ENCODE data around the gene RNF44.

DNA sequence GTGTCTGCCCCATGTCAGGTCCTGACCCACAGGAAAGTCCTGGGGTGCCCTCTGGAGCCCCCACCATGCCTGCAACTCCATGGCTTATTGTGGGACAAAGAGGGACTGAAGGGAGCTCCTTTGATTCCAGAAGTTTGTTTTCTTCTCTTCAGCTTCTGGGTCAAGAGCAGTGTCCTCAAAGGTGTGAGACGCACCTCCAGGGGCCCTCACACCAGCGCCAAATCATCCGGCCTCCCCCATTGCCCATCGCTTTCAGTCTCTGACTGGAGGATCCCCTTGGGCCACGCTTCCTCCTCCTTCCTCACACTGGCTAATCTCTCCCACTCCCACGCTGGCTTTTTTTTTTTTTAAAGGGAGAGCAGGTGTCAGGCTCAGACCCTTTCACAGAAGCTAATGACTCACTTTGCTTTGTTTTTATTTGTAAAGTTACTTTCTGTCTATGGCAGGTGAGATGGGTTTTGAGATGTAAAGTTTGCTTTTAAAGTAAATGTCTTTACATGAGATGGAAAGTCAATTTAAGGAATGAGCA is 28.6 kb upstream of the RNF44 start:
- TF ChIP-seq, protein P1, sequence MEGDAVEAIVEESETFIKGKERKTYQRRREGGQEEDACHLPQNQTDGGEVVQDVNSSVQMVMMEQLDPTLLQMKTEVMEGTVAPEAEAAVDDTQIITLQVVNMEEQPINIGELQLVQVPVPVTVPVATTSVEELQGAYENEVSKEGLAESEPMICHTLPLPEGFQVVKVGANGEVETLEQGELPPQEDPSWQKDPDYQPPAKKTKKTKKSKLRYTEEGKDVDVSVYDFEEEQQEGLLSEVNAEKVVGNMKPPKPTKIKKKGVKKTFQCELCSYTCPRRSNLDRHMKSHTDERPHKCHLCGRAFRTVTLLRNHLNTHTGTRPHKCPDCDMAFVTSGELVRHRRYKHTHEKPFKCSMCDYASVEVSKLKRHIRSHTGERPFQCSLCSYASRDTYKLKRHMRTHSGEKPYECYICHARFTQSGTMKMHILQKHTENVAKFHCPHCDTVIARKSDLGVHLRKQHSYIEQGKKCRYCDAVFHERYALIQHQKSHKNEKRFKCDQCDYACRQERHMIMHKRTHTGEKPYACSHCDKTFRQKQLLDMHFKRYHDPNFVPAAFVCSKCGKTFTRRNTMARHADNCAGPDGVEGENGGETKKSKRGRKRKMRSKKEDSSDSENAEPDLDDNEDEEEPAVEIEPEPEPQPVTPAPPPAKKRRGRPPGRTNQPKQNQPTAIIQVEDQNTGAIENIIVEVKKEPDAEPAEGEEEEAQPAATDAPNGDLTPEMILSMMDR (conservative IDR thresholded peaks at IDR 0.05 in 1 of 2, IDR thresholded peaks at IDR 0.05 in 1 of 2; ENCODE audit: low read depth in 1 of 2, low read length in 2 of 2), result no peak
- TF ChIP-seq EZH2 (IDR thresholded peaks at IDR 0.05; ENCODE audit: low read length, missing control alignments), result no peak

All from fibroblast of lung (primary cell).